CD8-positive, alpha-beta memory T cell (primary cell): ENCODE data around the gene MRPL16. TPM values are rescaled to one million over a fixed set of nuclear protein-coding genes. Genes with fewer than 3 reads are reported as not detected.

ENCODE experiments used
- CTCF ChIA-PET: fragments of 350-600 bp; sonication (Branson Sonifier 250); formaldehyde crosslinking; loops from one replicate; lab custom pipeline; 2021; ENCODE audit warnings: antibody characterized with exemption; lab: Charles Lee
- POLR2A ChIA-PET: fragments of 350-600 bp; sonication (Branson Sonifier 250); formaldehyde crosslinking; loops from one replicate; lab custom pipeline; 2021; ENCODE audit warnings: antibody characterized with exemption; lab: Charles Lee
- DNase-seq, 5 donors: peaks; one replicate each; pipeline versions ENCODE4 v3.0.0 to v3.0.0-alpha.2; 2020 to 2022; ENCODE audit warnings: mixed read lengths in 1 of 5
- H3K27ac ChIP-seq: one replicate; pipeline ENCODE4 v1.7.0; 2013; ENCODE audit warnings: low read depth, mild to moderate bottlenecking, low read length, moderate library complexity
- H3K27me3 ChIP-seq: 2 replicates; pipeline ENCODE4 v1.7.0; 2013; ENCODE audit warnings: low read length, mild to moderate bottlenecking; ENCODE audit not compliant: insufficient read depth, poor library complexity, severe bottlenecking
- H3K36me3 ChIP-seq: 2 replicates; pipeline ENCODE4 v1.7.0; 2013; ENCODE audit warnings: mild to moderate bottlenecking, low read length, moderate library complexity; ENCODE audit not compliant: insufficient read depth
- H3K4me1 ChIP-seq: 2 replicates; pipeline ENCODE4 v1.7.0; 2013; ENCODE audit warnings: mild to moderate bottlenecking, low read length, moderate library complexity; ENCODE audit not compliant: insufficient read depth
- H3K4me3 ChIP-seq: 2 replicates; pipeline ENCODE4 v1.7.0; 2013; ENCODE audit warnings: mild to moderate bottlenecking, low read length
- H3K9me3 ChIP-seq: 2 replicates; pipeline ENCODE4 v1.7.0; 2013; ENCODE audit warnings: mild to moderate bottlenecking, low read length
- H3K27ac Mint-ChIP-seq, 8 donors: one replicate each; pipeline ENCODE4 v1.8.0; 2020 to 2021; ENCODE audit warnings: mixed read lengths in 8 of 8, mild to moderate bottlenecking in 6 of 8, inconsistent platforms in 3 of 8, moderate library complexity in 3 of 8
- H3K27me3 Mint-ChIP-seq, 2 donors: one replicate each; pipeline ENCODE4 v1.8.0; 2020 to 2021; ENCODE audit warnings: mixed read lengths in 2 of 2, mild to moderate bottlenecking in 1 of 2, moderate library complexity in 1 of 2
- H3K36me3 Mint-ChIP-seq, 3 donors: one replicate each; pipeline ENCODE4 v1.8.0; 2020 to 2021; ENCODE audit warnings: mixed read lengths in 3 of 3, inconsistent platforms in 1 of 3, mild to moderate bottlenecking in 1 of 3
- H3K4me1 Mint-ChIP-seq, 3 donors: one replicate each; pipeline ENCODE4 v1.8.0; 2020 to 2021; ENCODE audit warnings: mixed read lengths in 3 of 3, inconsistent platforms in 1 of 3, mild to moderate bottlenecking in 1 of 3
- H3K4me3 Mint-ChIP-seq, 7 donors: one replicate each; pipeline ENCODE4 v1.8.0; 2020 to 2021; ENCODE audit warnings: mixed read lengths in 7 of 7, mild to moderate bottlenecking in 6 of 7, moderate library complexity in 4 of 7, inconsistent platforms in 2 of 7
- H3K9me3 Mint-ChIP-seq, 5 donors: one replicate each; pipeline ENCODE4 v1.8.0; 2020 to 2022; ENCODE audit warnings: mixed read lengths in 5 of 5, mild to moderate bottlenecking in 3 of 5, moderate library complexity in 2 of 5, inconsistent platforms in 1 of 5
- polyA plus RNA-seq: library from polyadenylated mRNA; unstranded; fragments of 300-500 nt; fragmentation: Illumina TruSeq; gene quantifications from one replicate; pipeline ENCODE4 v1.2.3, GENCODE V29; 2021
- total RNA-seq, 2 experiments: library from RNA; stranded (reverse); gene quantifications; one replicate each; pipeline ENCODE4 v1.2.3, GENCODE V29; 2021

Gene MRPL16
- total and polyA plus RNA-seq, 3 experiments from 2014 or later: 75.0 to 84.5 (median 83.5) TPM

DNA sequence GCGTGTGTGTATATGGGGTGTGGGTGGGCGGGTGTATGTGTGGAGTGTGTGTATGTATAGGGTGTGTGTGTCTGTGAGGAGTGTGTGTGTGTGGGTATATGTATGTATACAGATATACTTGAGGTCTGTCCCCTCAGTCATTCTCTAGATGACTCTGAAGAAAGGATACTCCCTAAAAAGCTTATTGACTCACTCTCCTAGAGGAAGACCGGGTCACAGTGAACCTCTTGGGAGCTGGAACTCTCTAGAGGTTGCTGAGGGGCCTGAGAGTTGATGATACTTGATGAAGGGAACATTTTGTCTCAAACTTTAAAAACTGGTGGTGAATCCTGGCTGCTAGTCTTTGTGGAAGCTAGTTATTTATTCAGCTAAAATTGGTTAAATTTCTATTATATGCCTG, 40.3 kb downstream of the MRPL16 start:
- H3K36me3 Mint-ChIP-seq: peaks cover 0 to 16% (median 6%) of the 10 kb centered on the region in 3 donors
- H3K4me1 ChIP-seq: peaks cover 57% of the 10 kb centered on the region
- H3K27me3 Mint-ChIP-seq: peaks cover 2 to 4% of the 10 kb centered on the region in 2 donors
- H3K4me1 Mint-ChIP-seq: peaks cover 15 to 22% (median 16%) of the 10 kb centered on the region in 3 donors
- H3K36me3 ChIP-seq: no peaks in the 10 kb centered on the region
- no peak overlapping the region for H3K27ac ChIP-seq
- H3K9me3 Mint-ChIP-seq: no peaks in the 10 kb centered on the region
- ChIA-PET CTCF (no interaction called here), POLR2A (interaction anchor here (0.7 kb wide), 1 partner anchor 237 kb away, joined by 5 read pairs; no protein-coding TSS in a partner anchor)
- H3K4me3 ChIP-seq: no peak overlapping the region
- no peak for DNase-seq
- no peak overlapping the region for H3K27ac Mint-ChIP-seq
- no peaks in the 10 kb centered on the region for H3K9me3 ChIP-seq
- no peaks in the 10 kb centered on the region for H3K27me3 ChIP-seq
- H3K4me3 Mint-ChIP-seq: no peak overlapping the region

DNA sequence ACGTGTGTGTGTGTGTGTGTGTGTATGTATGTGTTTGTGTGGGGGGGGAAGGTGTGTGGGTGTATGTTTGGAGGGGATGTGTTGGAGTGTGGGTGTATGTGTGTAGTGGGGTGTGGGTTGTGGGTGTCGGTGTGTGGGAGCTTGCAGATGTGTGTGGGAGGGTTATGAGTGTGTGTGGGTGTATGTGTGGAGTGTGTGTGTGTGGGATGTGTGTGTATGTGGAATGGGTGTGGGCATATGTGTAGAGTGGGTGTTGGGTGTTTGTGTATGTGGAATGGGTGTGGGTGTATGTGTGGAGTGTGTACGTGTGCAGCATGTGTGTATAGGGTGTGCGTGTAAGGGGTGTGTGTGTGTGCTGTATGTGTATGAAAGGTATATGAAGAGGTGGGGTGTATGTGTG, 40.8 kb downstream of the MRPL16 start:
- CTCF ChIA-PET: no interaction called here
- peaks cover 57% of the 10 kb centered on the region for H3K4me1 ChIP-seq
- H3K4me3 Mint-ChIP-seq: no peak overlapping the region

DNA sequence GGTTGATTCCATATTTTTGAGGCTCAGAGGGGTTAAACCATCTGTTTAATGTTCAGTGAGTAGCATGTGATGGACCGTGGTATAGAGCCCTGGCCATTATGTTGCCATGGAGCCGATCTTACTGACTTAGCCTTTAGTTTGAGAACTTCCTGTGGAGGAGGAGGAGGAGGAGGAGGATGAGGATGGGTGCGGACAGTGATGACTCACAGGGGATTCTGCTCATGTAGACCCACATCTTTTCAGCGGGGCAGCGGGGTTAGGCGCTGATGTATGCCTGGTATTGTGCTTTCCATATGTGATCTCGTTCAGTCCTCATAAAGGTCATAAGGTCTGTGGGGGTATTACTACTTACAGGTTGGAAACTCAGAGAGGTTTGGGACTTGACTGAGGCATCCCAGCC, 41.5 kb downstream of the MRPL16 start:
- Histone ChIP-seq H3K4me3 (no peak overlapping the region), H3K27me3 (no peaks in the 10 kb centered on the region), H3K27ac (no peak overlapping the region), H3K36me3 (no peaks in the 10 kb centered on the region), H3K4me1 (peaks cover 57% of the 10 kb centered on the region), H3K9me3 (no peaks in the 10 kb centered on the region)
- peaks cover 18 to 32% (median 21%) of the 10 kb centered on the region in 3 donors for H3K4me1 Mint-ChIP-seq
- H3K9me3 Mint-ChIP-seq: no peaks in the 10 kb centered on the region
- ChIA-PET CTCF (interaction anchor here (5.2 kb wide), 1 partner anchor 14 kb away, joined by 41 read pairs; the partner anchor contains the start of gene STX3), POLR2A (no interaction called here)
- H3K4me3 Mint-ChIP-seq: no peak overlapping the region
- no peak for DNase-seq
- peaks cover 2 to 4% of the 10 kb centered on the region in 2 donors for H3K27me3 Mint-ChIP-seq
- peaks cover 0 to 8% (median 4%) of the 10 kb centered on the region in 3 donors for H3K36me3 Mint-ChIP-seq
- H3K27ac Mint-ChIP-seq: no peak overlapping the region

More for the DNA sequence above, 40.8 kb downstream of the MRPL16 start:
- H3K9me3 ChIP-seq: no peaks in the 10 kb centered on the region
- no peak overlapping the region for H3K27ac ChIP-seq
- peaks cover 16 to 27% (median 21%) of the 10 kb centered on the region in 3 donors for H3K4me1 Mint-ChIP-seq
- H3K27ac Mint-ChIP-seq: no peak overlapping the region
- no peak for DNase-seq
- peaks cover 2 to 4% of the 10 kb centered on the region in 2 donors for H3K27me3 Mint-ChIP-seq
- H3K36me3 ChIP-seq: no peaks in the 10 kb centered on the region
- POLR2A ChIA-PET: interaction anchor here (0.7 kb wide), 1 partner anchor 236 kb away, joined by 5 read pairs; no protein-coding TSS in a partner anchor
- no peaks in the 10 kb centered on the region for H3K9me3 Mint-ChIP-seq
- H3K27me3 ChIP-seq: no peaks in the 10 kb centered on the region
- H3K4me3 ChIP-seq: no peak overlapping the region
- H3K36me3 Mint-ChIP-seq: peaks cover 0 to 12% (median 4%) of the 10 kb centered on the region in 3 donors

DNA sequence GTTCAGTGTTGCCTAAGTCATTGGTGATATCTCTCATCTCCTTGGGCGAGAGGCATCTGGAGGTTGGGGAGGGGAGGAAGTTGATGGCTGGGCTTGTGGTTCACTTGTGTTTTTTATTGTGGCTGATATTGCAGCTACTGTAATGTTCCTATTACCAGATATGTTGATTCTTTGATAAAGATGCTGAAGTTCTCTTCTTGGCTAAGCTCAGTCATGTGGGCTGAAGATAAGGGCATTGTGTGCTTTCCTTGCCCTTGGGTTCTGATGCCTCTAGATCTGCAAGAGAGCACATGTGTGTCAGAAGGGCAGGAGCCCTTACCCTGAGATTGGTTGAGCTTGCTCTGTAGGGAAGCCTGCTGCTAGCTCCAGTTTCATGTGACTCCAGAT, 43.4 kb downstream of the MRPL16 start:
- peak overlapping the region in 6 of 7 donors; percentile 1 to 63 (median 56) for H3K4me3 Mint-ChIP-seq
- H3K9me3 Mint-ChIP-seq: no peaks in the 10 kb centered on the region
- DNase-seq: peak in 2 of 5 donors; percentile 12 to 37
- Histone ChIP-seq H3K27ac (no peak overlapping the region), H3K27me3 (no peaks in the 10 kb centered on the region), H3K36me3 (no peaks in the 10 kb centered on the region), H3K9me3 (no peaks in the 10 kb centered on the region), H3K4me1 (peaks cover 44% of the 10 kb centered on the region), H3K4me3 (no peak overlapping the region)
- H3K4me1 Mint-ChIP-seq: peaks cover 14 to 19% (median 18%) of the 10 kb centered on the region in 3 donors
- CTCF ChIA-PET: interaction anchor here (0.9 to 5.2 kb wide), 4 partner anchors 9 to 43 kb away, joined by 3 to 41 read pairs (median 4); partner anchors contain the start of genes MRPL16 and STX3
- peaks cover 0 to 4% (median 0%) of the 10 kb centered on the region in 3 donors for H3K36me3 Mint-ChIP-seq
- H3K27ac Mint-ChIP-seq: peak overlapping the region in 7 of 8 donors; percentile 19 to 88 (median 52)
- POLR2A ChIA-PET: interaction anchor here (0.6 to 1.5 kb wide), 2 partner anchors 30 to 98 kb away, joined by 3 read pairs; partner anchors contain the start of gene PATL1
- H3K27me3 Mint-ChIP-seq: peaks cover 0 to 4% of the 10 kb centered on the region in 2 donors

DNA sequence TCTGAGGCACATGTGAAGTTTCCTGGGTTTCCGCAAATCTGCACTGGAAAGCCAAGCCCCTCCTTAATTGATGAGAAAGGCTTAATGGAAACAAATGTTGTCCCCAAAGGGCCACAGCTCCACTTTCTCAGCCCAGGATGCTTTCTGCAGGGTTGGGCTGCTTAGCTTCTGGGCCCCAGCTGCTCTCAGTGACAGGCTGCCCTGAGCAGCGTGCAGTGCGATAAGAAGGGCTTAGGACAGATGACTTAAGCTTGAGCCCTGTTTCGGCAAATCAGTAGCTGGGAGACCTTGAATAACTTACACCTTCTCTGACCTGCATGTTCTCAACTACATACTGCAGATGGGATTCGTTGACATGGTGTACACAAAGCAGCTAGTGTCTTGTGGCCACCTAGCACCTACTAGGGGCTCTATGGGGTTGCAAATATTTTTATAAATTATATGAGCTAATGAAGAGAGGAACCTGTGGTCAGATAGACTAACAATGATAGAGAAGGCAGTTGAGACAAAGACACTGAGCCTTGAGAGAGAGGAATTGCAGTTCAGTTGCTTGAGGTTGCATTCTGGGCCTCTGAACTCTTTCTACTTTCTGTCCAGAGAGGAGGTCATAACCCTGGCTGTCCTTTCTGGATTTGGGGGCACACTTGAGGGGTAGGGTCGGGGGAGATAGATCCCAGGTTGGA, 43.9 kb downstream of the MRPL16 start:
- H3K27me3 ChIP-seq: no peaks in the 10 kb centered on the region
- ChIA-PET POLR2A (interaction anchor here (1.5 kb wide), 1 partner anchor 97 kb away, joined by 3 read pairs; the partner anchor contains the start of gene PATL1), CTCF (interaction anchor here (0.9 to 5.2 kb wide), 4 partner anchors 10 to 44 kb away, joined by 3 to 41 read pairs (median 4); partner anchors contain the start of genes MRPL16 and STX3)
- Mint-ChIP-seq H3K27me3 (peaks cover 0 to 4% of the 10 kb centered on the region in 2 donors), H3K36me3 (peaks cover 0 to 4% (median 0%) of the 10 kb centered on the region in 3 donors), H3K27ac (peak overlapping the region in 7 of 8 donors; percentile 19 to 88 (median 52)), H3K4me1 (peaks cover 13 to 15% (median 14%) of the 10 kb centered on the region in 3 donors), H3K9me3 (no peaks in the 10 kb centered on the region), H3K4me3 (peak overlapping the region in 6 of 7 donors; percentile 1 to 63 (median 56))
- H3K36me3 ChIP-seq: no peaks in the 10 kb centered on the region
- no peak overlapping the region for H3K4me3 ChIP-seq
- no peaks in the 10 kb centered on the region for H3K9me3 ChIP-seq
- H3K4me1 ChIP-seq: peaks cover 39% of the 10 kb centered on the region
- H3K27ac ChIP-seq: no peak overlapping the region
- no peak for DNase-seq

DNA sequence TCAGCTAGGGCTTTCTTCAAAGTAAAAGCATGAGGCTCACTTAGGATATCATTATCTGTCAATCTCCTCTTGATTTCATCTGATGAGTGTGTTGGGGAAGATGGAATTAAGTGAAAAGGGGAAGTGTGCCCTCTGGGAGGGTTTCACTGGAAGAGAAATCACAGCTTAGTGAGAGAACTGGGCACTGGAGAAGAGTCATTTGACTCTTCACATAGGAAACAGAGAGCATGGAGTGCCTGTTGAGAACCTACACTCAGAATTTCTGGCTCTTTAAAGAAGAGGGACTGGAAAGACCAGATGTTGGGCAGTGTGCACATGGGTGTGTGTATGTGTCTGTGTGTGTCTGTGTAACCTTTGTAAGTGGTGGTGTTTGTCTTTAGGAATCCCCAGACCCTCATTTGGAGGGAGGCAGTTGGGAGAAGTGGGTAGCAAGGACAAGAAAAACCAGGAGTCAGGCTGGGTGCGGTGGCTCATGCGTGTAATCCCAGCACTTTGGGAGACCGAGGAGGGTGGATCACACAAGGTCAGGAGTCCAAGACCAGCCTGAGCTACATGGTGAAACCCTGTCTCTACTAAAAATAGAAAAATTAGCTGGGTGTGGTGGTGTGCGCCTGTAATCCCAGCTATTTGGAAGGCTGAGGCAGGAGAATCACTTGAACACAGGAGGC, 45.4 kb downstream of the MRPL16 start:
- Histone ChIP-seq H3K4me3 (no peak overlapping the region), H3K27me3 (no peaks in the 10 kb centered on the region), H3K27ac (no peak overlapping the region), H3K4me1 (peaks cover 39% of the 10 kb centered on the region), H3K36me3 (no peaks in the 10 kb centered on the region), H3K9me3 (no peaks in the 10 kb centered on the region)
- Mint-ChIP-seq H3K27me3 (peaks cover 0 to 3% of the 10 kb centered on the region in 2 donors), H3K4me1 (peaks cover 6 to 11% (median 10%) of the 10 kb centered on the region in 3 donors), H3K4me3 (no peak overlapping the region), H3K9me3 (no peaks in the 10 kb centered on the region), H3K36me3 (peaks cover 0 to 2% (median 0%) of the 10 kb centered on the region in 3 donors), H3K27ac (no peak overlapping the region)
- DNase-seq: no peak
- POLR2A ChIA-PET: no interaction called here
- CTCF ChIA-PET: interaction anchor here (5.2 kb wide), 1 partner anchor 10 kb away, joined by 41 read pairs; the partner anchor contains the start of gene STX3

DNA sequence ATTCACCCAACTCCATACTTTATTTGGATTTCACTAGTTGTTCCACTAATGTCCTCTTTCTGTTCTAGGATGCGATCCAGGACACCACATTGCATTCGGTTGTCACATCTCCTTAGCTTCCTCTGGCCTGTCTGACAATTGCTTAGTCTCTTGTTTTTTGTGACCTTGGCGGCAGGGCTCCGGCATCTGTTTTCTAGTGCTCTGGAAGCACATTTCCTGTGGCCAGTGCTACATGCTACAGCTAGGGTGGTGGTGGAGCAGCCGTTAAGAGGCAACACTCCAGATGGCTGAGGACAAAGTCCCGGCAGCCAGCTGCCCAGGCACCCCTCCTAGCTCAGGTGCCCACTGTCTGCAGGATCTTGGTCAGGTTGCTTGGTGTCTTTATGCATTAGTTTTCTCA, 48.6 kb downstream of the MRPL16 start:
- peaks cover 0 to 3% of the 10 kb centered on the region in 2 donors for H3K27me3 Mint-ChIP-seq
- no peak for DNase-seq
- H3K27ac Mint-ChIP-seq: peak overlapping the region in 1 of 8 donors; percentile 18
- Histone ChIP-seq H3K4me3 (no peak overlapping the region), H3K27ac (no peak overlapping the region), H3K9me3 (no peaks in the 10 kb centered on the region), H3K4me1 (peaks cover 13% of the 10 kb centered on the region), H3K27me3 (no peaks in the 10 kb centered on the region), H3K36me3 (no peaks in the 10 kb centered on the region)
- peaks cover 11 to 19% (median 18%) of the 10 kb centered on the region in 3 donors for H3K4me1 Mint-ChIP-seq
- no peaks in the 10 kb centered on the region for H3K9me3 Mint-ChIP-seq
- H3K36me3 Mint-ChIP-seq: peaks cover 0 to 2% (median 0%) of the 10 kb centered on the region in 3 donors
- no peak overlapping the region for H3K4me3 Mint-ChIP-seq
- ChIA-PET CTCF (interaction anchor here (1.1 to 1.2 kb wide), 2 partner anchors 28 to 40 kb away, joined by 3 read pairs; no protein-coding TSS in a partner anchor), POLR2A (no interaction called here)
